Heart left ventricle (tissue), 13 donors: ENCODE data around the gene MARS1.

ENCODE experiments used
- CTCF ChIP-seq, 12 donors: fragments of 200-600 bp; sonication (generic) in 4 of 12; IDR thresholded peaks; one replicate each; pipeline versions ENCODE4 v1.5.0 to v1.8.0; 2018 to 2022; ENCODE audit warnings: antibody characterized with exemption in 12 of 12, mild to moderate bottlenecking in 5 of 12
- POLR2A ChIP-seq, 2 donors: fragments of 450-650 bp; IDR thresholded peaks; one replicate each; pipeline ENCODE4 v1.6.1; 2017; ENCODE audit warnings: antibody characterized with exemption in 2 of 2, mild to moderate bottlenecking in 2 of 2, moderate library complexity in 2 of 2
- donor health status: ischemic (EF 13 %, LVEDD 7.1; RV severe dilation, severe dysfunction).
- donor health status: DM: no; HTN: yes; CAD: no.
- donor health status: DM: no; HTN: no; CAD: no.
- donor health status: ischemic (EF 25% LVEDD 6.9; RV normal size, moderate dysfunction).
- donor health status: ischemic (EF 25% LVEDD 5.7; RV mildly dilated, moderate dysfunction).
- donor health status: ischemic (EF 35%, LVEDD 5.7; RV mildly dilated, moderate dysfunction).
- donor health status: nonischemic (EF 11% LVEDD 7.7; RV severe dilation, severe dysfunction).
- donor health status: DM: yes; HTN: yes; CAD: no.
- donor health status: PGD.
- donor health status: ischemic (EF 29% LVEDD 5.4; RV normal size, mild dysfunction).
- donor health status: nonischemic (EF 23%, LVEDD 6.1; RV moderate dilation, normal function).

DNA sequence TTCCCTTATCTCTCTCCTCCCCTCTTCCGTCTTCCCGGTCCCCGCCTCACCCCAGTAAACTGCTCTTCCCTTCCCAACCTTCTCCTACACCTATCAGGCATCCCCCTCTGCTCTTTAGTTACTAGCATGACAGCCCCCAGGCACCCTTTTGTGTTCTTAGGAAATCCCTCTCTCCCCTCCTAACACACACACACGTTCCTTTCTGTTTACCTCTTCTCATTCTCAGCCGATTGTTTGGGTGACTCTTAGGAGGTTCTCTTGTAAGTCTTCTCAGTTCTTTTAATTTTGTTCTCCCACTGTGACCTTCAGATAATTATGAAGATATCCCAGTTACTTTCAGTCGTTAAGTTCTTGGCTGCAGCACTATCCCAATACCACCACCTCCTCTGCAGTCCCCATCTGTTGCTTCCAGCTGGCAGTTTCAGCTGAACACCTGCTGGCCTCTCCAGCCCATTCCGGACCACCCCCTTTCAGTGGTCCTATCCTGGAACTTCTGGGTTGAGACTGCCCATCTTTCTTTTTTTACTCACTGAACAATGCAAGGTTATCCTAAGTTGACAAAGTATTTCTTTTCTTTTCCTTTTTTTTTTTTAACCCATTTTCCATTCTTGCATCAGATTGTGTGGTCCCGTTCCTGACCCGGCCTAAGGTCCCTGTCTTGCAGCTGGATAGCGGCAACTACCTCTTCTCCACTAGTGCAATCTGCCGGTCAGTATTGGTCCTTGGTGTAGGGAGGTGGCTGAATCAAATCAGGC is 711 bp downstream of the MARS1 start:
- no peak for TF ChIP-seq CTCF (IDR thresholded peaks at IDR 0.05)
- no peak for TF ChIP-seq POLR2A (IDR thresholded peaks at IDR 0.05)
